K562 (cell line): ENCODE measurements around the gene PLIN5. TPM values are rescaled to one million over a fixed set of nuclear protein-coding genes. Genes with fewer than 3 reads are reported as not detected.

Source experiments
- CBX8 ChIP-seq: fragments of 200-600 bp; sonication (generic); IDR thresholded peaks from 2 replicates; pipeline ENCODE4 v1.6.1; 2012; ENCODE audit warnings: borderline replicate concordance, mixed run types, low read depth, mild to moderate bottlenecking, moderate library complexity, mixed read lengths, low read length, control low read depth, inconsistent platforms; ENCODE audit not compliant: poor library complexity, severe bottlenecking; ENCODE audit errors: extremely low read depth
- HBP1 ChIP-seq: fragments of 450-650 bp; formaldehyde crosslinking; IDR thresholded peaks from 2 replicates; pipeline ENCODE4 v1.4.0; 2022; ENCODE audit warnings: missing genetic modification characterization
- NFE2 ChIP-seq: IDR thresholded peaks from 2 replicates; pipeline ENCODE4 v1.6.1; 2014; ENCODE audit warnings: antibody characterized with exemption, low read depth
- NRF1 ChIP-seq, 2 experiments: fragments of 450-650 bp; IDR thresholded peaks in 1 of 2; conservative IDR thresholded peaks in 1 of 2; 2 replicates each; pipeline ENCODE4 v1.6.1; 2014; ENCODE audit warnings: mild to moderate bottlenecking in 2 of 2
- PHF21A ChIP-seq: fragments of 450-650 bp; IDR thresholded peaks from 2 replicates; pipeline ENCODE4 v1.6.1; 2017; ENCODE audit warnings: low read depth, borderline replicate concordance
- TAL1 ChIP-seq: fragments of 450-650 bp; IDR thresholded peaks from 2 replicates; pipeline ENCODE4 v1.6.1; 2016; ENCODE audit warnings: mild to moderate bottlenecking
- TFAM ChIP-seq: fragments of 250-450 bp; sonication (Bioruptor Pico); conservative IDR thresholded peaks from 2 replicates; pipeline ENCODE4 v1.5.0; 2021; ENCODE audit warnings: mild to moderate bottlenecking, moderate library complexity
- THRAP3 ChIP-seq: fragments of 450-650 bp; IDR thresholded peaks from 2 replicates; pipeline ENCODE4 v1.6.1; 2016; ENCODE audit warnings: mild to moderate bottlenecking, inconsistent platforms, borderline replicate concordance
- TOE1 ChIP-seq, 2 experiments: fragments of 450-650 bp in 1 of 2; sonication (generic) in 1 of 2; formaldehyde crosslinking in 1 of 2; IDR thresholded peaks; 2 replicates each; pipeline versions ENCODE4 v1.7.1 to v1.8.0; 2016 to 2022; ENCODE audit warnings: borderline replicate concordance in 2 of 2, mild to moderate bottlenecking in 2 of 2, antibody characterized with exemption in 1 of 2, inconsistent platforms in 1 of 2, low read depth in 1 of 2, missing genetic modification reagents in 1 of 2, moderate library complexity in 1 of 2
- ZC3H11A ChIP-seq: IDR thresholded peaks from 2 replicates; pipeline ENCODE4 v1.6.1; 2012; ENCODE audit warnings: low read depth, low read length, improper control_type of control experiment
- polyA plus RNA-seq, 8 experiments: library from polyadenylated mRNA; depleted of rRNA in 4 of 8; stranded (reverse) in 5 of 8; unstranded in 3 of 8; fragments of >200 nt; fragmentation: Nextera tagmentation in 2 of 8; fragmentation: Illumina TruSeq in 1 of 8; extraction: Ambion mirVana in 2 of 8; extraction: Trizol in 1 of 8; gene quantifications; 2 replicates each; pipeline versions ENCODE4 v1.2.1 to v1.2.3, GENCODE V29; 2011 to 2014; ENCODE audit warnings: inconsistent platforms in 1 of 8, missing spikeins in 1 of 8
- total RNA-seq, 7 experiments: library from RNA; depleted of rRNA in 6 of 7; stranded (reverse); fragments of >200 nt in 6 of 7; fragmentation: Illumina TruSeq in 2 of 7; extraction: Trizol in 2 of 7; gene quantifications; 2 replicates each; pipeline versions ENCODE4 v1.2.1 to v1.2.3, GENCODE V29; 2011 to 2021; ENCODE audit warnings: low replicate concordance in 1 of 7
- TF ChIP-seq, protein P1 (sequence below): fragments of 200-600 bp; sonication (generic); IDR thresholded peaks from one replicate; pipeline ENCODE4 v1.6.1; 2012; ENCODE audit warnings: mild to moderate bottlenecking, low read depth, low read length, inconsistent platforms
- TF ChIP-seq, protein P2 (sequence below): fragments of 200-800 bp; sonication (Bioruptor generic); IDR thresholded peaks from 2 replicates; pipeline ENCODE4 v1.6.1; 2017; ENCODE audit warnings: missing genetic modification characterization, missing compliant biosample characterization

PLIN5 gene
- total and polyA plus RNA-seq, 9 of the 15 experiments (the other 6 are each of a cell fraction or from before 2014, with no cell fraction given): 0.04 to 1.3 (median 0.50) TPM

DNA sequence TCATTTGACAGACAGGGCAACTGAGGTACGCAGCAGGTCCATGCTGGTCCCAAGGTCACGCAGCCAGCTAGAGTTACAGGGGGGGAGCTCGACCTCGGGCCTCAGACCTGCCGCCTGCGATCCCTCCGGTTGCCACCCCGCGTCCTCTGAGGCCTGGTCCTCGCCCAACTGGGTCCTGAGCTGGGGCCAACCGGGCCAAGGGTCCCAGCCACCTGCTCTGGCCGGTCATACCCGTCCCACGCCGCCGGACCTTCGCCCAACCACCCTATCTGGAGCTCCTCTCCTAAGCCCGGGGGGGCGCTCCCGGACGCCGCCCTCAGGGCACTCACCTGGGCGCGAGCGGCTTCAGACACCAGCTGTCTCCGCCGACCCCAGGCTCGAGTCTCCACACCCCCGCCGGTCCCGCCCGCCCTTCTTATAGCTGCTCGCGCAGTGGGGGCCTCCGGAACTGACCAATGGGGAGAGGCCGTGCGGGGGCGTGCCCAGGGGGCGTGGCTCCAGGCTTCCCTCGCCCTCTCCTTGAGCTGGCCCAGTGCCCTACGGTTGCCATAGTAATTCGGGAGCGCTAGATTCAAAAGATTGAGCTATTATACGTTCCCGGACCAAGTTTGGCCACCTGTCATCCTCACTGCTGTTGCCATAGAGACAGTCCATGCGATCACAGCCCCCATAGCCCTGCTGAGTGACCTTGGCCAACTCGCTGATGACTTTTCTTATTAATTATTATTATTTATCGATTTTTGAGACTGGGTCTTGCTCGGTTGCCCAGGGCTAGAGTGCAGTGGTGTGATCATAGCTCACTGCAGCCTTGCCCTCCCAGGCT, at the start of gene PLIN5 (continued):
- no peak for TF ChIP-seq TAL1
- TF ChIP-seq, protein P1, sequence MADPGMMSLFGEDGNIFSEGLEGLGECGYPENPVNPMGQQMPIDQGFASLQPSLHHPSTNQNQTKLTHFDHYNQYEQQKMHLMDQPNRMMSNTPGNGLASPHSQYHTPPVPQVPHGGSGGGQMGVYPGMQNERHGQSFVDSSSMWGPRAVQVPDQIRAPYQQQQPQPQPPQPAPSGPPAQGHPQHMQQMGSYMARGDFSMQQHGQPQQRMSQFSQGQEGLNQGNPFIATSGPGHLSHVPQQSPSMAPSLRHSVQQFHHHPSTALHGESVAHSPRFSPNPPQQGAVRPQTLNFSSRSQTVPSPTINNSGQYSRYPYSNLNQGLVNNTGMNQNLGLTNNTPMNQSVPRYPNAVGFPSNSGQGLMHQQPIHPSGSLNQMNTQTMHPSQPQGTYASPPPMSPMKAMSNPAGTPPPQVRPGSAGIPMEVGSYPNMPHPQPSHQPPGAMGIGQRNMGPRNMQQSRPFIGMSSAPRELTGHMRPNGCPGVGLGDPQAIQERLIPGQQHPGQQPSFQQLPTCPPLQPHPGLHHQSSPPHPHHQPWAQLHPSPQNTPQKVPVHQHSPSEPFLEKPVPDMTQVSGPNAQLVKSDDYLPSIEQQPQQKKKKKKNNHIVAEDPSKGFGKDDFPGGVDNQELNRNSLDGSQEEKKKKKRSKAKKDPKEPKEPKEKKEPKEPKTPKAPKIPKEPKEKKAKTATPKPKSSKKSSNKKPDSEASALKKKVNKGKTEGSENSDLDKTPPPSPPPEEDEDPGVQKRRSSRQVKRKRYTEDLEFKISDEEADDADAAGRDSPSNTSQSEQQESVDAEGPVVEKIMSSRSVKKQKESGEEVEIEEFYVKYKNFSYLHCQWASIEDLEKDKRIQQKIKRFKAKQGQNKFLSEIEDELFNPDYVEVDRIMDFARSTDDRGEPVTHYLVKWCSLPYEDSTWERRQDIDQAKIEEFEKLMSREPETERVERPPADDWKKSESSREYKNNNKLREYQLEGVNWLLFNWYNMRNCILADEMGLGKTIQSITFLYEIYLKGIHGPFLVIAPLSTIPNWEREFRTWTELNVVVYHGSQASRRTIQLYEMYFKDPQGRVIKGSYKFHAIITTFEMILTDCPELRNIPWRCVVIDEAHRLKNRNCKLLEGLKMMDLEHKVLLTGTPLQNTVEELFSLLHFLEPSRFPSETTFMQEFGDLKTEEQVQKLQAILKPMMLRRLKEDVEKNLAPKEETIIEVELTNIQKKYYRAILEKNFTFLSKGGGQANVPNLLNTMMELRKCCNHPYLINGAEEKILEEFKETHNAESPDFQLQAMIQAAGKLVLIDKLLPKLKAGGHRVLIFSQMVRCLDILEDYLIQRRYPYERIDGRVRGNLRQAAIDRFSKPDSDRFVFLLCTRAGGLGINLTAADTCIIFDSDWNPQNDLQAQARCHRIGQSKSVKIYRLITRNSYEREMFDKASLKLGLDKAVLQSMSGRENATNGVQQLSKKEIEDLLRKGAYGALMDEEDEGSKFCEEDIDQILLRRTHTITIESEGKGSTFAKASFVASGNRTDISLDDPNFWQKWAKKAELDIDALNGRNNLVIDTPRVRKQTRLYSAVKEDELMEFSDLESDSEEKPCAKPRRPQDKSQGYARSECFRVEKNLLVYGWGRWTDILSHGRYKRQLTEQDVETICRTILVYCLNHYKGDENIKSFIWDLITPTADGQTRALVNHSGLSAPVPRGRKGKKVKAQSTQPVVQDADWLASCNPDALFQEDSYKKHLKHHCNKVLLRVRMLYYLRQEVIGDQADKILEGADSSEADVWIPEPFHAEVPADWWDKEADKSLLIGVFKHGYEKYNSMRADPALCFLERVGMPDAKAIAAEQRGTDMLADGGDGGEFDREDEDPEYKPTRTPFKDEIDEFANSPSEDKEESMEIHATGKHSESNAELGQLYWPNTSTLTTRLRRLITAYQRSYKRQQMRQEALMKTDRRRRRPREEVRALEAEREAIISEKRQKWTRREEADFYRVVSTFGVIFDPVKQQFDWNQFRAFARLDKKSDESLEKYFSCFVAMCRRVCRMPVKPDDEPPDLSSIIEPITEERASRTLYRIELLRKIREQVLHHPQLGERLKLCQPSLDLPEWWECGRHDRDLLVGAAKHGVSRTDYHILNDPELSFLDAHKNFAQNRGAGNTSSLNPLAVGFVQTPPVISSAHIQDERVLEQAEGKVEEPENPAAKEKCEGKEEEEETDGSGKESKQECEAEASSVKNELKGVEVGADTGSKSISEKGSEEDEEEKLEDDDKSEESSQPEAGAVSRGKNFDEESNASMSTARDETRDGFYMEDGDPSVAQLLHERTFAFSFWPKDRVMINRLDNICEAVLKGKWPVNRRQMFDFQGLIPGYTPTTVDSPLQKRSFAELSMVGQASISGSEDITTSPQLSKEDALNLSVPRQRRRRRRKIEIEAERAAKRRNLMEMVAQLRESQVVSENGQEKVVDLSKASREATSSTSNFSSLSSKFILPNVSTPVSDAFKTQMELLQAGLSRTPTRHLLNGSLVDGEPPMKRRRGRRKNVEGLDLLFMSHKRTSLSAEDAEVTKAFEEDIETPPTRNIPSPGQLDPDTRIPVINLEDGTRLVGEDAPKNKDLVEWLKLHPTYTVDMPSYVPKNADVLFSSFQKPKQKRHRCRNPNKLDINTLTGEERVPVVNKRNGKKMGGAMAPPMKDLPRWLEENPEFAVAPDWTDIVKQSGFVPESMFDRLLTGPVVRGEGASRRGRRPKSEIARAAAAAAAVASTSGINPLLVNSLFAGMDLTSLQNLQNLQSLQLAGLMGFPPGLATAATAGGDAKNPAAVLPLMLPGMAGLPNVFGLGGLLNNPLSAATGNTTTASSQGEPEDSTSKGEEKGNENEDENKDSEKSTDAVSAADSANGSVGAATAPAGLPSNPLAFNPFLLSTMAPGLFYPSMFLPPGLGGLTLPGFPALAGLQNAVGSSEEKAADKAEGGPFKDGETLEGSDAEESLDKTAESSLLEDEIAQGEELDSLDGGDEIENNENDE: no peak
- TF ChIP-seq, protein P2, sequence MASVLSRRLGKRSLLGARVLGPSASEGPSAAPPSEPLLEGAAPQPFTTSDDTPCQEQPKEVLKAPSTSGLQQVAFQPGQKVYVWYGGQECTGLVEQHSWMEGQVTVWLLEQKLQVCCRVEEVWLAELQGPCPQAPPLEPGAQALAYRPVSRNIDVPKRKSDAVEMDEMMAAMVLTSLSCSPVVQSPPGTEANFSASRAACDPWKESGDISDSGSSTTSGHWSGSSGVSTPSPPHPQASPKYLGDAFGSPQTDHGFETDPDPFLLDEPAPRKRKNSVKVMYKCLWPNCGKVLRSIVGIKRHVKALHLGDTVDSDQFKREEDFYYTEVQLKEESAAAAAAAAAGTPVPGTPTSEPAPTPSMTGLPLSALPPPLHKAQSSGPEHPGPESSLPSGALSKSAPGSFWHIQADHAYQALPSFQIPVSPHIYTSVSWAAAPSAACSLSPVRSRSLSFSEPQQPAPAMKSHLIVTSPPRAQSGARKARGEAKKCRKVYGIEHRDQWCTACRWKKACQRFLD (CRISPR knock-in tag): no peak
- TF ChIP-seq NFE2: no peak
- no peak for TF ChIP-seq TOE1 (IDR thresholded peaks at IDR 0.05; ENCODE audit: borderline replicate concordance)
- TF ChIP-seq TOE1 (CRISPR knock-in tag; IDR thresholded peaks at IDR 0.05; ENCODE audit: borderline replicate concordance, low read depth): no peak
- no peak for TF ChIP-seq TFAM (CRISPR knock-in tag)
- no peak for TF ChIP-seq ZC3H11A
- TF ChIP-seq HBP1: no peak
- TF ChIP-seq CBX8: no peak
- no peak for TF ChIP-seq THRAP3
- TF ChIP-seq NRF1 (conservative IDR thresholded peaks at IDR 0.05 in 1 of 2, IDR thresholded peaks at IDR 0.05 in 1 of 2): peak; percentile 67 to 71
- TF ChIP-seq PHF21A: no peak
